Measurements from ENCODE around the gene TATDN3. TPM values are rescaled to one million over a fixed set of nuclear protein-coding genes. Genes with fewer than 3 reads are reported as not detected.

Gene TATDN3
- total and polyA plus RNA-seq, 9 of the 15 experiments (the other 6 are each of a cell fraction or from before 2014, with no cell fraction given) = 18.3 to 79.9 (median 28.2) TPM

DNA sequence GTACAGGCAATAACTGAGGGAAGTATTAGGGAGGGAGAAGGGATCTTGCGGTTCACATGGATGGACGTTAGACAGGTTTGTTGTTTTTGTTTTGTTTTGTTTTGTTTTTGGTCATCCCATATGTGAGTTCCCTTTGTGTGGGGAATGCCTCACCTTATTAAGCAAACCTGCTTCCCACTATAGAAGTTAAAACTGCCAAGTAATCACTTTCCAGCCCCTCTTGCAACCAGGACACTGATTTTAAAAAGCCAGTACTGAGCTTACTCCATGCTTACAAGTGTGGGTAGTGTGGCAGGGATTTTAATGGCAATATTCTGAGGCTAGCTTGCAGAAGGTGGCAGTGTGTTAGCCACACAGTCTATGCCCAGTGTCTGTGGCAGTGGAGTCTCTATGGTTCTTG, 29.3 kb downstream of the TATDN3 start (continued):
- TF ChIP-seq ZNF431 (CRISPR knock-in tag; IDR thresholded peaks at IDR 0.05) (no peak), ZNF316 (IDR thresholded peaks at IDR 0.05) (peak; percentile 86), C11orf30 (IDR thresholded peaks at IDR 0.05; ENCODE audit: low read depth) (peak; percentile 79), ZNF778 (CRISPR knock-in tag; IDR thresholded peaks at IDR 0.05) (no peak)

- Histone ChIP-seq H2AFZ (ENCODE audit: low read depth, low read length) (no peak overlapping the region), H3K27me3 (ENCODE audit: control insufficient read depth in 2 of 2, insufficient read depth in 2 of 2, low read length in 2 of 2) (0 out of 5 replicates have a peak, but pooled peaks cover 0 to 4% of the 10 kb centered on the region in 2 experiments), H3K4me1 (replicated peaks in 1 of 2; ENCODE audit: control insufficient read depth in 2 of 2, insufficient read depth in 2 of 2, low read length in 2 of 2) (no peaks in the 10 kb centered on the region), H3K4me3 (no peak overlapping the region), H3K9me1 (ENCODE audit: control insufficient read depth, insufficient read depth, low read length) (no peaks in the 10 kb centered on the region), H3K27ac (ENCODE audit: extremely low read depth, low read depth, low read length) (no peak overlapping the region), H3K9ac (ENCODE audit: insufficient read depth in 1 of 2, low read depth in 2 of 2, low read length in 2 of 2) (no peak overlapping the region), H3K4me2 (ENCODE audit: insufficient read depth, low read length) (no peak overlapping the region), H4K20me1 (replicated peaks; ENCODE audit: control insufficient read depth, insufficient read depth, low read length) (no peaks in the 10 kb centered on the region), H3K79me2 (ENCODE audit: control insufficient read depth, insufficient read depth, low read length) (no peaks in the 10 kb centered on the region), H3K36me3 (ENCODE audit: control insufficient read depth, insufficient read depth, low read length) (no peaks in the 10 kb centered on the region), H3K9me3 (replicated peaks; ENCODE audit: control insufficient read depth, insufficient read depth, low read depth, low read length) (peaks cover 9% of the 10 kb centered on the region)
- POLR2A ChIA-PET = interaction anchor here (0.7 kb wide), 1 partner anchor 18 kb away, joined by 3 read pairs; no protein-coding TSS in a partner anchor
- ATAC-seq (no peak), DNase-seq (ENCODE audit: extremely low read depth in 1 of 4, low spot score in 3 of 4) (no peak), FAIRE-seq (no peak)
- CTCF ChIA-PET (ENCODE audit: low intra/inter-chr PET ratio) = no interaction called here
- 31% methylated on average over 3 of the region's 3 CpGs for WGBS (ENCODE audit: insufficient coverage, low coverage, missing lambda C conversion rate)
- in situ Hi-C loops (cut with MboI) = no loop called here
- BruUV-seq (replicated peaks) = no TSS peak
- intact Hi-C loops (cut with micrococcal nuclease) = no loop called here
- TF ChIP-seq NUFIP1 (IDR thresholded peaks at IDR 0.05; ENCODE audit: partially characterized antibody) (no peak), MAFG (tag; conservative IDR thresholded peaks at IDR 0.05) (no peak), CEBPZ (IDR thresholded peaks at IDR 0.05; ENCODE audit: borderline replicate concordance, low read depth, low read length) (no peak)
- TF ChIP-seq, protein P1, sequence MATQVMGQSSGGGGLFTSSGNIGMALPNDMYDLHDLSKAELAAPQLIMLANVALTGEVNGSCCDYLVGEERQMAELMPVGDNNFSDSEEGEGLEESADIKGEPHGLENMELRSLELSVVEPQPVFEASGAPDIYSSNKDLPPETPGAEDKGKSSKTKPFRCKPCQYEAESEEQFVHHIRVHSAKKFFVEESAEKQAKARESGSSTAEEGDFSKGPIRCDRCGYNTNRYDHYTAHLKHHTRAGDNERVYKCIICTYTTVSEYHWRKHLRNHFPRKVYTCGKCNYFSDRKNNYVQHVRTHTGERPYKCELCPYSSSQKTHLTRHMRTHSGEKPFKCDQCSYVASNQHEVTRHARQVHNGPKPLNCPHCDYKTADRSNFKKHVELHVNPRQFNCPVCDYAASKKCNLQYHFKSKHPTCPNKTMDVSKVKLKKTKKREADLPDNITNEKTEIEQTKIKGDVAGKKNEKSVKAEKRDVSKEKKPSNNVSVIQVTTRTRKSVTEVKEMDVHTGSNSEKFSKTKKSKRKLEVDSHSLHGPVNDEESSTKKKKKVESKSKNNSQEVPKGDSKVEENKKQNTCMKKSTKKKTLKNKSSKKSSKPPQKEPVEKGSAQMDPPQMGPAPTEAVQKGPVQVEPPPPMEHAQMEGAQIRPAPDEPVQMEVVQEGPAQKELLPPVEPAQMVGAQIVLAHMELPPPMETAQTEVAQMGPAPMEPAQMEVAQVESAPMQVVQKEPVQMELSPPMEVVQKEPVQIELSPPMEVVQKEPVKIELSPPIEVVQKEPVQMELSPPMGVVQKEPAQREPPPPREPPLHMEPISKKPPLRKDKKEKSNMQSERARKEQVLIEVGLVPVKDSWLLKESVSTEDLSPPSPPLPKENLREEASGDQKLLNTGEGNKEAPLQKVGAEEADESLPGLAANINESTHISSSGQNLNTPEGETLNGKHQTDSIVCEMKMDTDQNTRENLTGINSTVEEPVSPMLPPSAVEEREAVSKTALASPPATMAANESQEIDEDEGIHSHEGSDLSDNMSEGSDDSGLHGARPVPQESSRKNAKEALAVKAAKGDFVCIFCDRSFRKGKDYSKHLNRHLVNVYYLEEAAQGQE (IDR thresholded peaks at IDR 0.05; ENCODE audit: borderline replicate concordance) = no peak
- TF ChIP-seq, protein P1 (CRISPR knock-in tag; IDR thresholded peaks at IDR 0.05; ENCODE audit: low read depth) = no peak
Measured at GRCh38 chr1:212822956-212823355, 31.3 kb downstream of the TATDN3 start.
